SIG-M5 (cell line): ENCODE results near the gene TRABD.
"Not testable (repeated sequence)": the region's sequence is repeated elsewhere in the genome, so short reads cannot be mapped to it uniquely, and the experiment has no call there.

Experiments
- DNase-seq: peaks from one replicate; lab custom pipeline; 2025; lab: John Stamatoyannopoulos, UW

The TRABD gene

DNA sequence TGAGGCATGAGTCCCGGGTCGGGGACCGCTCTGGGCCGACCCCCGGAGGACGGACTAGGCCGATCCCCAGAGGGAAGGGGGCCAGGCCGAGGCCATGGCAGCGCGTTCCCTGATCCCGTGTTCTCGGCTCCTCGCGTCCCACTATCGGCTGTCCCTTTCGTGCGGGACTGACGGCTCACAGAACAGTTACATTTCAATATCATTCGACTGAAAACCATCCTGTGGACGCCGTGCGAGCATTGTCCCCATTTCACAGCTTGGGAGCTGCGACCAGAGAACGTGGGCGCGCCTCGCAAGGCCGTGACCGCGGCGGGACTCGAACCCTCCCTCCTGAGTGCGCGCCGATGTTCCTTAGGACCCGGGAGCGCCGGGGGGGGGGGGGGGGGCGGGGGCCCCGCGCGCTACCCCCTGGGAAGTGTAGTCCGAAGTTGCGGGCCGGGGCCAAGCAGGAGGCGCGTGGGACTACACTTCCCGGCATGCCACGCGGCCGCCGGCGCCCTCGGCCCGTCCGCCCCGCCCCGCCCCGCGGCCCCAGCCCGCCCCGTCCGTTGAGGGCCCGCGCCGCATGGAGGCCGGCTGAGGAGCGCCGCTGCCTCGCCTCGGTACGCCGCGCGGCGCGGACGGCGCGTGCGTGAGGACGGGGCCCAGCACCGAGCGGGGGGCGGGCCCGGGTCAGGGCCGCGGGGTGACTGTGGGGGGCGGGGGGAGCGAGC, at the start of gene TRABD:
Gene TRABD (plus strand): TSS at position 539 of the 713 bp plus-strand sequence. CDS start 7,148 bp downstream, outside the sequence.
- no peak for DNase-seq

- DNase-seq, result no peak
Measured at GRCh38 chr22:50136581-50137015, 49.1 kb upstream of the TRABD start.

DNA sequence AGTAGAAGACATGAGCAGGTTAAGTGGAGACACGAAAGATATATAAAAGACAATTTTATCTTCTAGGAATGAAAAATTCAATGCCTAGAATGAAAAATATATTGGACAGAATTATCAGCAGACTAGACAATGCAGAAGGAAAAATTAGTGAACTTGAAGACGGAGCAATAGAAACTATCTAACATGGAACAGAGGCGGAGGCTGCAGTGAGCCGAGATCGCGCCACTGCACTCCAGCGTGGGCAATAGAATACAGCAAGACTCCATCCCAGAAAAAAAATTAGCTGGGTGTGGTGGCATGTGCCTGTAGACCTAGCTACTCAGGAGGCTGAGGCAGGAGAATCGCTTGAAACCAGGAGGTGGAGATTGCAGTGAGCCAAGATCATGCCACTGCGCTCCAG, 48.4 kb upstream of the TRABD start:
- not testable (repeated sequence) for DNase-seq

GRCh38 chr22:50138041-50138440, 47.7 kb upstream of the TRABD start:
- DNase-seq, result no peak

- no peak for DNase-seq
Measured at GRCh38 chr22:50138988-50139387, 46.7 kb upstream of the TRABD start.

DNA sequence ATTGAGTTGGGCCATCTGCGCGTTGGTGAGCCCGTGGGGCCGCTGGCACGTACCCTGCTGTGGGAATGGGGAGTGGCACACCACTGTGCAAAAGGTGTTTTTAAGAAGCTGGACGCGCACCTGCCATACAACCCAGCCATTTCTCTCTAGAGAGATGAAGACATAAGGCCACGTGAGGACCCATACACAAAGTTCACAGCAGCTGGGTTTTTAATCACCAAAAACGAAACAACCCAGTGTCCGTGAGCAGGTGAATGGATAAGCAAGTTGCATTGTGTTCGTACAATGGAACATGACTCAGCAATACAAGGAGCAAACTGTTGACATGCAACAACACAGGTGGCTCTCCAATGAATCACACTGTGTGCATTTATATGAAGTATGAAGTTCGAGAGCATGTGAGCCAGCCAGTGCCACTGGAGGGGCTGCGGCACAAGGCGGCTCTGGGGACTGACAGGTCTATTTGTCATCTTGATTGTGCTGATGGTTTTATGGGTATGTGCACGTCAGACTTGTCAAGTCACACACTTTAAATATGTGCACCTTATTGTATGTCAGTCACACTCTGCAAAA, 45.8 kb upstream of the TRABD start:
- no peak for DNase-seq

- no peak for DNase-seq
Measured at GRCh38 chr22:50140615-50141014, 45.1 kb upstream of the TRABD start.

DNA sequence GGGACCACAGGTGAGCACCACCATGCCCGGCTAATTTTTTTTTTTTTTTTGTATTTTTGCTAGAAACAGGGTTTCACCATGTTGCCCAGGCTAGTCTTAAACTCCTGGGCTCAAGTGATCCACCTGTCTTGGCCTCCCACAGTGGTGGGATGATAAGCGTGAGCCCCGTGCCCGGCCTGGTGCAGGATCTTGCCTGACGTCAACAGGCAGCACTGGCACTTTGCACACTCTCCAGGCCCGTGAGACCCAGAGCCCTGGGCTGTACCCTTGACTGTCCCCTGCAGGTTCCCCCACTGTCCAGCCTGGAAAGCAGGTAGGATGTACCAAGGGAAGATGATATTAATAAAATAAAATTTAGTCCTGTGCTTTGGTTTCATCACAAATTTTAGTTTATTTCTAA, 44.3 kb upstream of the TRABD start:
- no peak for DNase-seq

DNA sequence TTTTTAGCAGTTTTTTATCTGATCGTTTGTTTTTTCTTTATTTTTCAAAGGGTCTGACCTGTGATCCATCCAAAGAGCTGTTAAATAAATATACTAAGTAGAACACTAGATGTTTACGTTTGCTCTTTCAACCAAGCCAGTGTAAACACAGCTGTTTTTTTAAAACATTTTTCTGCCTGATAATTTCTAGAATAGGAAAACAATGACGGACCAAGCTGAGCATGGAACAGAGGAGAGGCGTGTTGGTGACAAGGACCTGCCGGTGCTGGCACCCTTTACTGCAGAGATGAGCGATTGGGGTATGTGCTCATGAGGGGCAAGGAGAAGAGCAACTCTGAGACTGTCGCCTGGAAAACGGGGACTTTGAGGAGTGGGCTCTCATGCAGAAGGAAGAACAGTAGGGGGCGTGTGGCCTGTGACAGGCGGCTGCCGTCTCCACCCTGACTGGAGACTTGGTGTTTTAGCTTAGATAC, 43.8 kb upstream of the TRABD start:
- DNase-seq, result no peak

DNA sequence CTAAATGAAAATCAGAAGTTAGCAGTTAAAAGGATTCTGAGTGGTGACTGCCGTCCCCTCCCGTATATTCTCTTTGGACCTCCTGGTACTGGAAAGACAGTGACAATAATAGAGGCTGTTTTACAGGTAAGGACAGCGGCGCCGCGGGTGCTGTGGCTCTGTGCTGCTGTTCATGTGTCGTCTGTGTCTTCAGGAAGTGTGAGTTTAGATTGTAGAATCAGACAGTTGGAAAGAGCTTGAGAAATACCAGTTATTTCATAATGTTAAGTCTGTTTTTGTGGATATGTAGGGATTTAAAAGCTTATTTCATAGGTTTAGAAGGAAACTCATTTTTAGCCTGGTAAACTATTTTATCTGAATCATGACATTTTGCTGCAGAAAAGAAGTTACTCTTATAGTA, 42.6 kb upstream of the TRABD start:
- no peak for DNase-seq

- DNase-seq, result no peak
Measured at GRCh38 chr22:50144005-50144614, 41.6 kb upstream of the TRABD start.

DNA sequence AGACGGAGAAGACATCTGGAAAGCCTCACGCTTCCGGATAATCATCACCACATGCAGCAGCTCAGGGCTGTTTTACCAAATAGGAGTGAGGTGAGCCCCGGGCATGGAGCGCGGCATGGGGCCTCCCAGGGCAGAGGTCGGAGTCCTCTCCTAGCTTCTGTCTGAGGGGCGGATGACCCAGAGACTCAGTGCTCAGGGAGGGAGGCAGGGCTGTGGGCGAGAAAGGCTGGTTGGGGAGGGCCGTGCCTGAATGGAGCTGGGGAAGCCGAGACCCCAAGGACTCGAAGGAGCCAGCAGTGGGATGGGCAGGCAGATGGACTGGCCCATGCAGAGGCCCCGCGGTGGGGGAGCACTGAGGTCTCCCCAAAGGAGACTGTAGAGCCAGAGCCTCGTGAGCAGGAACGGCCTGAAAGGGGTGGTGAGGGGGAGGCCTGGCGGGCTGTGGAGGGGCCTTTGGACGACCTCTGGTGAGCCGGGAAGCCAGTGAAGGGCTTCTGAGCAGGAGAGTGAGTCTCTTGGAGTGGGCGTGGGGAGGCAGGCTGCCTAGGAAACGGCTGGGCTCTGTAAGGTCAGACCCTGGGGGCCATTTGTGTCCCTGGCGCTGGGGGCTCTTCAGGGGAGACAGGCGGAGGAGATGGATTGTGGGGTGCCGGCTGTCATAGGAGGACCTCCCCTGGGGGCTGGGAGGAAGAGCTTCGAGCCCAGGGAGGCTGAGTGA, 39.8 kb upstream of the TRABD start:
- DNase-seq, result no peak

GRCh38 chr22:50146439-50147238, 39.1 kb upstream of the TRABD start:
- DNase-seq, result no peak

DNA sequence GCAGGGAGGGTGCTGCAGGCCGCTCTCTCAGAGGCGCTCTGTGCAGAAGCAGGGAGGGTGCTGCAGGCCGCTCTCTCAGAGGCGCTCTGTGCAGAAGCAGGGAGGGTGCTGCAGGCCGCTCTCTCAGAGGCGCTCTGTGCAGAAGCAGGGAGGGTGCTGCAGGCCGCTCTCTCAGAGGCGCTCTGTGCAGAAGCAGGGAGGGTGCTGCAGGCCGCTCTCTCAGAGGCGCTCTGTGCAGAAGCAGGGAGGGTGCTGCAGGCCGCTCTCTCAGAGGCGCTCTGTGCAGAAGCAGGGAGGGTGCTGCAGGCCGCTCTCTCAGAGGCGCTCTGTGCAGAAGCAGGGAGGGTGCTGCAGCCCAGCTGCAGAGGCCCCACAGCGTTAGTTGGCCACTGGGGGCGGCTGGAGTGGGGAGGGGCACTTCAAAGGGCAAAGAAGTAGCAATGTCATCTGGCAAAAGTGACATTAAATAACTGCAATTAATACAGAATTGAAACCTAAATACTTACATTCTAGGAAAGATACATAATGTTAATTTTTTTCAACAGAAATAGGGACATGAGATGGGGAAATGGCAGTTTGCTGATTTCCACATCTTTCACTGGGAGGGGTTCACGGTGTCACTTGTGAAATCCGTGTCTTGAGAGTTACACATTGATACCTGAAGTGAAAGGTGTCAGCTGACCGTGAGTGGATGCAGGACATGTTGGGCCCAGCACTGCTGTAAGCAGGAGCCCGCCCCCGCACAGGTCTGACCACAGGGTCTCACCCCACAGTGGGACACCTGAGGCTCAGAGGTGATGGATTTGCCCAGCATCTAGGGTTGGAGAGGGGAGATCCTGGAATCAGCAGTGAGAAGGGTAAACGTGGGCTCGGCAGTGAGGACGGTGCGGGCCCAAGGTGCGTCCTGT, 38.2 kb upstream of the TRABD start:
- DNase-seq, result not testable (repeated sequence)

DNA sequence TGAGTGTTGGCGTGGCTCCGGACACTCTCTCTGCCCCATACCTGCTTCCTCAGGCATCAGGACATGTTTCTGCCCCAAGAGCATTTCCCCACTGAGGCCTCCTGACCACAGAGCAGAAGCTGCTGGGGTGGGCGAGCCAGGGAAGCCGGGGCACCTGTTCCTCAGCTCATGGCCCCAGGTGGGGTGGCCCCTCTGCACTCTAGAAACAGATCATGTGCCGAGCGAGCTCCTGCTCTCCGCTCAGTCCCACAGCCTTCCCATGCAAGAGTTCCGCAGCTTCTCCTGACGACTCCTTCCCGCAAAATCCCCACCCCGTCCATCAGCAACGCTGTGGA, 37.6 kb upstream of the TRABD start:
- no peak for DNase-seq

DNA sequence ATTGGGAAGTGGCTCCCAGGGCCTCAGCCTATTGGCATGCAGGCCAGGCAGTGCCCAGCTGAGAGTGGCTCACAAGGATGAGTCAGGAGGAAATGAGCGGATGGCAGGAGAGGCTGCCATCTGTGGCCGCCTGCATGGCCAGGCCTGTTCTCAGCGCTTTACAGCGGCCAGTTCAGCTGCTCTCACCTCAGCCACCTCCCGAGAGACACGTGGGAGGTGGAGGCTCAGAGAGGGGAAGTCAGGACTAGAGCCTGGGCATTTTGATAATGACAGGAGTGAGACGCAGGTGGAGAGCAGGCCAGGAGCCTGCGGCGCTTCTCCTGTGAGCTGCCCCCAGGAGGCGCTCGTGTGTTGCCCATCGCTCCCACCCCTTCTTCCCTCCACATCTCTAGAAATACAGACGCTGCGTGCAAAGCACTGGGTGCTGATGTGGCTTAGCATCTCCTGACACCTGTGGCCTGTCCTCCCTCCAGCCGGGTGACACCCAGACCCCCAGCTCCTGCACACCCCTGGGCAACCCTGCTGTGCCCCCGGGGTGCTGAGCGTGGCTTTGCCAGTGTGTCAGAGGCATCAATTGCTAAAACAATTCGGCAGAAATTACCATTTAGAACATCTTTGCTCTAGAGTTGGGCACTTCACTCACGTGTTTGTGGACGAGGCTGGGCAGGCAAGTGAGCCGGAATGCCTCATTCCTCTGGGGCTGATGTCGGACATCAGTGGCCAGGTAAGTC, 36.6 kb upstream of the TRABD start:
- no peak for DNase-seq

DNA sequence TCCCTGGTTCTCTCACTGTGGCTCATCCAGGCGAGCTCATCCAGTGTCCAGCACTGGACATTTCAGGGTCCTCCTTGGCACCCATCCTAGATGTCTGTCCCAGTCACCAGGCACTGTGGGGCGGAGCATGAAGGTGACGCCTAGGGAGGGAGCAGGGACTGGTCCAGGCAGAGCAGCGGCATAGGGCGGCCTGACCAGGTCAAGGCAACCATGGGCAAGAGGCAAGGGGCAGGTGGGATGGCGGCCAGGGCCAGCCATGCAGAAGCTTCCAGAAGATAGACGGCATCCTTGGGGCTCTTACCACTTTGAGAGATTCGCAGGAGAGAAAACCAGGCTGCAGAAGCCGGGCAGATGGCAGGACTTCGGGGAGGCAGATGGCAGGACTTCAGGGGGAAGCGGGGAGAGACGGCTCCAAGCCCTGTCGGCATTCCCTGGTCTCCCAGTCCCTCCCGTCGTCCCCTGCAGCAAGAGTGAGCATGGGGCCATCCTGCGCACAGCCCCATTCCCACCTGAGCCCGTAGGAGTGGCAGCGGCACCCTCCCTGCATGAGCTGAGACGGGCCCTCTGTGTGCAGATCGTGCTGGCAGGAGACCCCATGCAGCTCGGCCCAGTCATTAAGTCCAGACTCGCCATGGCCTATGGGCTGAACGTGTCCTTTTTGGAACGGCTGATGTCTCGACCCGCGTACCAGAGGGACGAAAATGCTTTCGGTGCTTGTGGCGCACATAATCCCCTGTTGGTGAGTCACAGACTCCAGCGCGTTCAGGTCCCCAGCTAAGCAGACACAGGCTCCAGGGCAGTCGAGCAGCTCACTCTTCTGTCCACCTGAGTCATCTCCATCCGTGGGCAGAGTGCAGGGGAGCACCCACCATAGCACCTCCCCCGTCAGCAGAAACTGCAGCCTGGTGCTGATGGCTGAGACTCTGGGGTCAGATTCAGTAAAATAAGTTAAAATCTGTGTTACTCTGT, 35.3 kb upstream of the TRABD start:
- DNase-seq, result no peak

GRCh38 chr22:50151571-50152537, 33.9 kb upstream of the TRABD start:
- no peak for DNase-seq
